ENCODE results near the gene ATXN2.

The ATXN2 gene

GRCh38 chr12:111437816-111438454 lies 161.2 kb downstream of the ATXN2 start:
- H3K27me3 ChIP-seq (ENCODE audit: insufficient read depth, low read length), result no peaks in the 10 kb centered on the region
- no peak overlapping the region for H3K4me3 ChIP-seq (ENCODE audit: low read length)
- no peaks in the 10 kb centered on the region; the same call in 1 of the 2 replicates for H3K36me3 ChIP-seq (ENCODE audit: insufficient read depth, low read depth, low read length)
- H3K27ac ChIP-seq (ENCODE audit: low read length), result no peak overlapping the region
- H3K9ac ChIP-seq (ENCODE audit: low read depth, low read length), result no peak overlapping the region
- H3K4me1 ChIP-seq (ENCODE audit: insufficient read depth, low read length), result peaks cover 14% of the 10 kb centered on the region
- H3K9me3 ChIP-seq (ENCODE audit: insufficient read depth, low read depth, low read length), result no peaks in the 10 kb centered on the region

GRCh38 chr12:111436811-111437210 lies 162.3 kb downstream of the ATXN2 start:
- H3K4me3 ChIP-seq (ENCODE audit: low read length), result no peak overlapping the region
- H3K27me3 ChIP-seq (ENCODE audit: insufficient read depth, low read length), result no peaks in the 10 kb centered on the region
- H3K36me3 ChIP-seq (ENCODE audit: insufficient read depth, low read depth, low read length), result 0 out of 2 replicates have a peak, but pooled peaks cover 4% of the 10 kb centered on the region
- H3K9ac ChIP-seq (ENCODE audit: low read depth, low read length), result no peak overlapping the region
- no peaks in the 10 kb centered on the region for H3K9me3 ChIP-seq (ENCODE audit: insufficient read depth, low read depth, low read length)
- no peak overlapping the region for H3K27ac ChIP-seq (ENCODE audit: low read length)
- peaks cover 14% of the 10 kb centered on the region for H3K4me1 ChIP-seq (ENCODE audit: insufficient read depth, low read length)

- Histone ChIP-seq H3K9ac (ENCODE audit: low read depth, low read length) (no peak overlapping the region), H3K36me3 (ENCODE audit: insufficient read depth, low read depth, low read length) (0 out of 2 replicates have a peak, but pooled peaks cover 4% of the 10 kb centered on the region)
Observed at GRCh38 chr12:111436266-111436665, 162.8 kb downstream of the ATXN2 start.

GRCh38 chr12:111435661-111436201 lies 163.4 kb downstream of the ATXN2 start:
- Histone ChIP-seq H3K4me3 (ENCODE audit: low read length) (no peak overlapping the region), H3K9ac (ENCODE audit: low read depth, low read length) (no peak overlapping the region; the same call in 1 of the 2 replicates), H3K36me3 (ENCODE audit: insufficient read depth, low read depth, low read length) (0 out of 2 replicates have a peak, but pooled peaks cover 4% of the 10 kb centered on the region), H3K27me3 (ENCODE audit: insufficient read depth, low read length) (no peaks in the 10 kb centered on the region), H3K27ac (ENCODE audit: low read length) (no peak overlapping the region), H3K9me3 (ENCODE audit: insufficient read depth, low read depth, low read length) (no peaks in the 10 kb centered on the region), H3K4me1 (ENCODE audit: insufficient read depth, low read length) (peaks cover 14% of the 10 kb centered on the region)

More at GRCh38 chr12:111436266-111436665, 162.8 kb downstream of the ATXN2 start:
- Histone ChIP-seq H3K9me3 (ENCODE audit: insufficient read depth, low read depth, low read length) (no peaks in the 10 kb centered on the region), H3K4me1 (ENCODE audit: insufficient read depth, low read length) (peaks cover 14% of the 10 kb centered on the region), H3K27me3 (ENCODE audit: insufficient read depth, low read length) (no peaks in the 10 kb centered on the region), H3K4me3 (ENCODE audit: low read length) (no peak overlapping the region), H3K27ac (ENCODE audit: low read length) (no peak overlapping the region)

GRCh38 chr12:111434680-111435338 lies 164.3 kb downstream of the ATXN2 start:
- Histone ChIP-seq H3K4me3 (ENCODE audit: low read length) (no peak overlapping the region), H3K27me3 (ENCODE audit: insufficient read depth, low read length) (no peaks in the 10 kb centered on the region), H3K4me1 (ENCODE audit: insufficient read depth, low read length) (peaks cover 20% of the 10 kb centered on the region), H3K9ac (ENCODE audit: low read depth, low read length) (peak overlapping the region; percentile 26), H3K9me3 (ENCODE audit: insufficient read depth, low read depth, low read length) (no peaks in the 10 kb centered on the region), H3K36me3 (ENCODE audit: insufficient read depth, low read depth, low read length) (0 out of 2 replicates have a peak, but pooled peaks cover 4% of the 10 kb centered on the region), H3K27ac (ENCODE audit: low read length) (no peak overlapping the region)

- H3K4me1 ChIP-seq (ENCODE audit: insufficient read depth, low read length), result peaks cover 20% of the 10 kb centered on the region
- no peak overlapping the region for H3K27ac ChIP-seq (ENCODE audit: low read length)
- H3K9me3 ChIP-seq (ENCODE audit: insufficient read depth, low read depth, low read length), result no peaks in the 10 kb centered on the region
- H3K9ac ChIP-seq (ENCODE audit: low read depth, low read length), result peak overlapping the region; percentile 26; the same call in 1 of the 2 replicates
- H3K4me3 ChIP-seq (ENCODE audit: low read length), result no peak overlapping the region
- H3K36me3 ChIP-seq (ENCODE audit: insufficient read depth, low read depth, low read length), result 0 out of 2 replicates have a peak, but pooled peaks cover 4% of the 10 kb centered on the region
- H3K27me3 ChIP-seq (ENCODE audit: insufficient read depth, low read length), result no peaks in the 10 kb centered on the region
Observed at GRCh38 chr12:111434049-111434448, 165.1 kb downstream of the ATXN2 start.

- Histone ChIP-seq H3K4me3 (ENCODE audit: low read length) (no peak overlapping the region), H3K9ac (ENCODE audit: low read depth, low read length) (no peak overlapping the region), H3K27ac (ENCODE audit: low read length) (no peak overlapping the region), H3K4me1 (ENCODE audit: insufficient read depth, low read length) (peaks cover 20% of the 10 kb centered on the region), H3K36me3 (ENCODE audit: insufficient read depth, low read depth, low read length) (0 out of 2 replicates have a peak, but pooled peaks cover 4% of the 10 kb centered on the region), H3K9me3 (ENCODE audit: insufficient read depth, low read depth, low read length) (no peaks in the 10 kb centered on the region), H3K27me3 (ENCODE audit: insufficient read depth, low read length) (no peaks in the 10 kb centered on the region)
Observed at GRCh38 chr12:111431772-111432171, 167.3 kb downstream of the ATXN2 start.

- H3K9me3 ChIP-seq (ENCODE audit: insufficient read depth, low read depth, low read length), result no peaks in the 10 kb centered on the region
- no peak overlapping the region for H3K27ac ChIP-seq (ENCODE audit: low read length)
- 0 out of 2 replicates have a peak, but pooled peaks cover 4% of the 10 kb centered on the region for H3K36me3 ChIP-seq (ENCODE audit: insufficient read depth, low read depth, low read length)
- H3K27me3 ChIP-seq (ENCODE audit: insufficient read depth, low read length), result no peaks in the 10 kb centered on the region
- no peak overlapping the region for H3K9ac ChIP-seq (ENCODE audit: low read depth, low read length)
- no peak overlapping the region for H3K4me3 ChIP-seq (ENCODE audit: low read length)
- peaks cover 20% of the 10 kb centered on the region for H3K4me1 ChIP-seq (ENCODE audit: insufficient read depth, low read length)
Observed at GRCh38 chr12:111430433-111431353, 168.4 kb downstream of the ATXN2 start.

GRCh38 chr12:111429828-111430432 lies 169.2 kb downstream of the ATXN2 start:
- H3K4me1 ChIP-seq (ENCODE audit: insufficient read depth, low read length), result peaks cover 17% of the 10 kb centered on the region

GRCh38 chr12:111428728-111429175 lies 170.4 kb downstream of the ATXN2 start:
- 0 out of 2 replicates have a peak, but pooled peaks cover 4% of the 10 kb centered on the region for H3K36me3 ChIP-seq (ENCODE audit: insufficient read depth, low read depth, low read length)
- peaks cover 8% of the 10 kb centered on the region for H3K4me1 ChIP-seq (ENCODE audit: insufficient read depth, low read length)
- H3K27ac ChIP-seq (ENCODE audit: low read length), result no peak overlapping the region
- H3K9ac ChIP-seq (ENCODE audit: low read depth, low read length), result no peak overlapping the region
- no peaks in the 10 kb centered on the region for H3K27me3 ChIP-seq (ENCODE audit: insufficient read depth, low read length)
- no peak overlapping the region for H3K4me3 ChIP-seq (ENCODE audit: low read length)
- no peaks in the 10 kb centered on the region for H3K9me3 ChIP-seq (ENCODE audit: insufficient read depth, low read depth, low read length)

More at GRCh38 chr12:111429828-111430432, 169.2 kb downstream of the ATXN2 start:
- Histone ChIP-seq H3K9ac (ENCODE audit: low read depth, low read length) (no peak overlapping the region), H3K27ac (ENCODE audit: low read length) (no peak overlapping the region), H3K36me3 (ENCODE audit: insufficient read depth, low read depth, low read length) (0 out of 2 replicates have a peak, but pooled peaks cover 4% of the 10 kb centered on the region), H3K27me3 (ENCODE audit: insufficient read depth, low read length) (no peaks in the 10 kb centered on the region), H3K9me3 (ENCODE audit: insufficient read depth, low read depth, low read length) (no peaks in the 10 kb centered on the region), H3K4me3 (ENCODE audit: low read length) (no peak overlapping the region)

All from iPS-20b (cell line).